Esophagus squamous epithelium (tissue), 5 donors: Measurements from ENCODE around the gene LILRA1. TPM values are rescaled to one million over a fixed set of nuclear protein-coding genes. Genes with fewer than 3 reads are reported as not detected.
A peak's percentile ranks its signal among the peaks of the same experiment; 100 is the strongest.
"Not testable (repeated sequence)": the region's sequence is repeated elsewhere in the genome, so short reads cannot be mapped to it uniquely, and the experiment has no call there.

Experiments used
- DNase-seq: peaks from one replicate; lab custom pipeline; 2025; lab: John Stamatoyannopoulos, UW
- H3K27ac ChIP-seq, 4 donors: fragments of 200-600 bp; sonication (generic); one replicate each; pipeline ENCODE4 v1.5.1; 2016 to 2019; ENCODE audit warnings: mild to moderate bottlenecking in 1 of 4
- H3K27me3 ChIP-seq, 4 donors: fragments of 200-600 bp; sonication (generic); 1 replicate in 3 of 4; 2 replicates in 1 of 4; pipeline versions ENCODE4 v1.5.1 to v1.6.0; 2017 to 2021; ENCODE audit warnings: antibody characterized with exemption in 1 of 4
- H3K36me3 ChIP-seq, 3 donors: fragments of 200-600 bp; sonication (generic); one replicate each; pipeline ENCODE4 v1.5.1; 2016 to 2019
- H3K4me1 ChIP-seq, 3 donors: fragments of 200-600 bp; sonication (generic); one replicate each; pipeline ENCODE4 v1.5.1; 2017 to 2019
- H3K4me3 ChIP-seq, 4 donors: fragments of 200-600 bp; sonication (generic); 1 replicate in 3 of 4; 2 replicates in 1 of 4; pipeline ENCODE4 v1.5.1; 2016 to 2019; ENCODE audit warnings: mild to moderate bottlenecking in 2 of 4, moderate library complexity in 1 of 4
- H3K9me3 ChIP-seq, 3 donors: fragments of 200-600 bp; sonication (generic); one replicate each; pipeline ENCODE4 v1.5.1; 2016 to 2019
- CTCF ChIP-seq, 6 experiments: fragments of 450-650 bp in 4 of 6; fragments of 200-600 bp in 2 of 6; sonication (generic) in 2 of 6; IDR thresholded peaks; one replicate each; pipeline ENCODE4 v1.5.1; 2016 to 2019; ENCODE audit warnings: antibody characterized with exemption in 6 of 6, mild to moderate bottlenecking in 4 of 6, moderate library complexity in 4 of 6
- POLR2A ChIP-seq, 4 donors: fragments of 450-650 bp; IDR thresholded peaks; one replicate each; pipeline ENCODE4 v1.6.1; 2017; ENCODE audit warnings: antibody characterized with exemption in 4 of 4, mild to moderate bottlenecking in 4 of 4, moderate library complexity in 3 of 4
- WGBS, 2 donors: methylation state at CpG; one replicate each; pipeline ENCODE4 v1.1.5; 2018; 5-methylcytosine and 5-hydroxymethylcytosine counted together
- intact Hi-C: fragments of 100-400 bp; cut with DNase I; formaldehyde crosslinking; loops from one replicate; pipeline ENCODE4 v1.15.0; 2022
- total RNA-seq, 4 donors: library from RNA; depleted of rRNA; stranded (reverse); fragments of >200 nt; gene quantifications; one replicate each; pipeline ENCODE4 v1.1.0, GENCODE V29; 2016
- donor health status: DM: yes; HTN: yes; CAD: no.

Gene LILRA1
- total RNA-seq, 4 donors from 2014 or later, result 0.38 to 1.1 (median 0.82) TPM

GRCh38 chr19:54616821-54617560 is 23.6 kb downstream of the LILRA1 start:
- Histone ChIP-seq H3K4me3 (no peak overlapping the region), H3K9me3 (no peaks in the 10 kb centered on the region), H3K27me3 (no peaks in the 10 kb centered on the region), H3K4me1 (no peaks in the 10 kb centered on the region), H3K36me3 (no peaks in the 10 kb centered on the region), H3K27ac (peak overlapping the region in 2 of 4 donors; percentile 13 to 28)
- WGBS, 2 donors, result 41 to 51% methylated on average over 5 of the region's 5 CpGs
- TF ChIP-seq POLR2A (IDR thresholded peaks at IDR 0.05) (no peak), CTCF (IDR thresholded peaks at IDR 0.05) (no peak)
- DNase-seq, result no peak
- intact Hi-C loops, result no loop called here

- Histone ChIP-seq H3K27ac (no peak overlapping the region), H3K4me1 (no peaks in the 10 kb centered on the region), H3K27me3 (no peaks in the 10 kb centered on the region), H3K9me3 (no peaks in the 10 kb centered on the region), H3K4me3 (no peak overlapping the region), H3K36me3 (no peaks in the 10 kb centered on the region)
- TF ChIP-seq POLR2A (IDR thresholded peaks at IDR 0.05) (no peak), CTCF (IDR thresholded peaks at IDR 0.05) (no peak)
- DNase-seq, result no peak
- WGBS, 2 donors, result 67 to 69% methylated on average over 4 of the region's 4 CpGs
- intact Hi-C loops, result no loop called here
These were observed 27.0 kb downstream of the LILRA1 start for GRCh38 chr19:54620464-54620863.

- Histone ChIP-seq H3K27ac (no peak overlapping the region), H3K27me3 (no peaks in the 10 kb centered on the region), H3K4me3 (no peak overlapping the region), H3K36me3 (no peaks in the 10 kb centered on the region), H3K9me3 (no peaks in the 10 kb centered on the region), H3K4me1 (no peaks in the 10 kb centered on the region)
- intact Hi-C loops, result no loop called here
- TF ChIP-seq POLR2A (IDR thresholded peaks at IDR 0.05) (no peak), CTCF (IDR thresholded peaks at IDR 0.05) (no peak)
- no peak for DNase-seq
- 49 to 59% methylated on average over 4 of the region's 4 CpGs for WGBS, 2 donors
These were observed 29.0 kb downstream of the LILRA1 start for GRCh38 chr19:54622431-54622830.

GRCh38 chr19:54624234-54624633 is 30.8 kb downstream of the LILRA1 start:
- intact Hi-C loops, DNase-seq, H3K9me3 ChIP-seq, H3K27me3 ChIP-seq, H3K36me3 ChIP-seq, H3K4me3 ChIP-seq, H3K4me1 ChIP-seq, H3K27ac ChIP-seq: not testable (repeated sequence)
- WGBS, 2 donors, result 60% methylated on average over 1 of the region's 10 CpGs; no CpG with 5 or more reads in 1 of the 2 donors

- DNase-seq, intact Hi-C loops, H3K4me1 ChIP-seq, H3K36me3 ChIP-seq, H3K27me3 ChIP-seq, H3K4me3 ChIP-seq, H3K27ac ChIP-seq, H3K9me3 ChIP-seq: not testable (repeated sequence)
- 69 to 94% methylated on average over 6 to 7 of the region's 15 CpGs for whole genome bisulfite sequencing, 2 donors
These were observed 31.7 kb downstream of the LILRA1 start for GRCh38 chr19:54624934-54625730.

GRCh38 chr19:54626757-54627156 is 33.3 kb downstream of the LILRA1 start:
- Histone ChIP-seq H3K36me3 (no peaks in the 10 kb centered on the region), H3K4me3 (no peak overlapping the region), H3K9me3 (no peaks in the 10 kb centered on the region), H3K4me1 (peaks cover 0 to 9% (median 0%) of the 10 kb centered on the region in 3 donors), H3K27ac (no peak overlapping the region), H3K27me3 (peaks cover 0 to 17% (median 0%) of the 10 kb centered on the region in 4 donors)
- WGBS, 2 donors, result 56 to 77% methylated on average over 2 to 8 of the region's 8 CpGs
- no peak for DNase-seq
- intact Hi-C loops, result no loop called here
- TF ChIP-seq CTCF (IDR thresholded peaks at IDR 0.05), result no peak
- no peak for TF ChIP-seq POLR2A (IDR thresholded peaks at IDR 0.05)

GRCh38 chr19:54627912-54628311 is 34.5 kb downstream of the LILRA1 start:
- H3K4me3 ChIP-seq, H3K9me3 ChIP-seq, DNase-seq, intact Hi-C loops, H3K36me3 ChIP-seq, H3K4me1 ChIP-seq: not testable (repeated sequence)
- H3K27ac ChIP-seq, result peak overlapping the region in 3 of 4 donors; percentile 20 to 70 (median 46)
- 12 to 35% methylated on average over 4 of the region's 4 CpGs for WGBS, 2 donors
- H3K27me3 ChIP-seq, result peaks cover 0 to 27% (median 0%) of the 10 kb centered on the region in 4 donors

GRCh38 chr19:54630262-54630661 is 36.8 kb downstream of the LILRA1 start, which contains the start of gene LILRB1:
LILRB1 (plus strand) TSS chr19:54630484; CDS start chr19:54631074, 590 bp downstream.
- H3K9me3 ChIP-seq, H3K4me1 ChIP-seq, DNase-seq, intact Hi-C loops, H3K4me3 ChIP-seq, H3K36me3 ChIP-seq: not testable (repeated sequence)
- Histone ChIP-seq H3K27ac (peak within 1 kb of the TSS in 1 of 4 donors; percentile 0), H3K27me3 (peaks cover 0 to 42% (median 0%) of the 10 kb centered on the region in 4 donors)
- WGBS, 2 donors, result 69 to 71% methylated on average over 7 to 9 of the region's 9 CpGs
